Tibial artery (tissue), 4 donors: ENCODE measurements around the gene VPS13C.

Experiments used
- DNase-seq, 2 donors: peaks; one replicate each; pipeline ENCODE4 v3.0.0-alpha.2; 2019
- H3K27ac ChIP-seq, 2 donors: fragments of 200-600 bp; sonication (generic) in 1 of 2; 1 replicate in 1 of 2; 2 replicates in 1 of 2; pipeline ENCODE4 v1.5.1; 2018 to 2019; ENCODE audit warnings: mild to moderate bottlenecking in 1 of 2
- H3K27me3 ChIP-seq, 2 donors: fragments of 200-600 bp; sonication (generic) in 1 of 2; one replicate each; pipeline versions ENCODE4 v1.5.1 to v1.6.0; 2016 to 2019
- H3K36me3 ChIP-seq, 3 donors: fragments of 200-600 bp; sonication (generic) in 2 of 3; one replicate each; pipeline ENCODE4 v1.5.1; 2016 to 2019; ENCODE audit warnings: mild to moderate bottlenecking in 2 of 3
- H3K4me1 ChIP-seq, 4 donors: fragments of 200-600 bp; sonication (generic) in 2 of 4; 1 replicate in 3 of 4; 2 replicates in 1 of 4; pipeline ENCODE4 v1.5.1; 2016 to 2019
- H3K4me3 ChIP-seq, 2 donors: fragments of 200-600 bp; sonication (generic) in 1 of 2; 1 replicate in 1 of 2; 2 replicates in 1 of 2; pipeline ENCODE4 v1.5.1; 2018 to 2019; ENCODE audit warnings: mild to moderate bottlenecking in 2 of 2
- H3K9me3 ChIP-seq, 3 donors: fragments of 200-600 bp; sonication (generic) in 1 of 3; one replicate each; pipeline ENCODE4 v1.5.1; 2016 to 2019
- CTCF ChIP-seq, 2 experiments: fragments of 200-600 bp in 1 of 2; fragments of 450-650 bp in 1 of 2; IDR thresholded peaks; one replicate each; pipeline ENCODE4 v1.5.1; 2017 to 2019; ENCODE audit warnings: antibody characterized with exemption in 2 of 2, mild to moderate bottlenecking in 1 of 2, moderate library complexity in 1 of 2
- intact Hi-C: fragments of 100-400 bp; cut with DNase I; formaldehyde crosslinking; loops from one replicate; pipeline ENCODE4 v1.15.0; 2023; ENCODE audit warnings: low total_unique reads

VPS13C gene

GRCh38 chr15:61853195-61853594, 207.1 kb downstream of the VPS13C start:
- intact Hi-C loops = no loop called here
- Histone ChIP-seq H3K27ac (no peak overlapping the region), H3K4me1 (no peaks in the 10 kb centered on the region), H3K4me3 (no peak overlapping the region), H3K27me3 (no peaks in the 10 kb centered on the region), H3K9me3 (no peaks in the 10 kb centered on the region), H3K36me3 (peaks cover 19 to 31% (median 25%) of the 10 kb centered on the region in 3 donors)
- no peak for TF ChIP-seq CTCF (IDR thresholded peaks at IDR 0.05)
- no peak for DNase-seq

GRCh38 chr15:61851955-61852354, 208.3 kb downstream of the VPS13C start:
- no peak for TF ChIP-seq CTCF (IDR thresholded peaks at IDR 0.05)
- H3K9me3 ChIP-seq = no peaks in the 10 kb centered on the region
- H3K36me3 ChIP-seq = peaks cover 15 to 31% (median 19%) of the 10 kb centered on the region in 3 donors

DNA sequence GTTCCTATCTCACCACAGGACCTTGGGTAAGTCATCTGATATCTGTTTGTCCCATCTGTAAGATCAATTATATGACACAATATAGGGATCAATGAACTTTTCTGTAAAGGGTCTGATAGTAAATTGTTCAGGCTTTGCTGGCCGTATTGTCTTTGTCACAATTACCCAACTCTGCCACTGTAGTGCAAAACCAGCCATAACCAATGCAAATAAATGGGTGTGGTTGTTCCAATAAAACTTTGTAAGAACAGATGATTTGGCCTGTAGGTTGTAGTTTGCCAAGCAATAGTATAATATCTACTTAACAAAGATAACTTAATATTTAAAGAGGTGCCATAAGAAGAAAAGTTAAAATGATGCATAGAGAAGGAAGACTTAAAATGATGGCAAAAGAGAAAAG, 210.8 kb downstream of the VPS13C start:
- no peak for DNase-seq
- no peaks in the 10 kb centered on the region for H3K4me1 ChIP-seq
- intact Hi-C loops = no loop called here
- TF ChIP-seq CTCF (IDR thresholded peaks at IDR 0.05) = no peak
- H3K9me3 ChIP-seq = no peaks in the 10 kb centered on the region
- H3K27me3 ChIP-seq = no peaks in the 10 kb centered on the region
- H3K36me3 ChIP-seq = peaks cover 12 to 28% (median 14%) of the 10 kb centered on the region in 3 donors
- H3K27ac ChIP-seq = no peak overlapping the region
- no peak overlapping the region for H3K4me3 ChIP-seq

More at GRCh38 chr15:61851955-61852354, 208.3 kb downstream of the VPS13C start:
- DNase-seq = no peak
- Histone ChIP-seq H3K27ac (no peak overlapping the region), H3K4me3 (no peak overlapping the region), H3K27me3 (no peaks in the 10 kb centered on the region), H3K4me1 (no peaks in the 10 kb centered on the region)
- intact Hi-C loops = no loop called here

- DNase-seq = no peak
- Histone ChIP-seq H3K27ac (no peak overlapping the region), H3K4me3 (no peak overlapping the region), H3K9me3 (no peaks in the 10 kb centered on the region), H3K36me3 (no peaks in the 10 kb centered on the region), H3K27me3 (no peaks in the 10 kb centered on the region), H3K4me1 (no peaks in the 10 kb centered on the region)
- no peak for TF ChIP-seq CTCF (IDR thresholded peaks at IDR 0.05)
- intact Hi-C loops = no loop called here
Measured at GRCh38 chr15:61841466-61841865, 218.8 kb downstream of the VPS13C start.

GRCh38 chr15:61840090-61840489, 220.2 kb downstream of the VPS13C start:
- Histone ChIP-seq H3K4me1 (peaks cover 0 to 8% (median 2%) of the 10 kb centered on the region in 4 donors), H3K36me3 (no peaks in the 10 kb centered on the region), H3K9me3 (no peaks in the 10 kb centered on the region), H3K27me3 (no peaks in the 10 kb centered on the region), H3K4me3 (no peak overlapping the region), H3K27ac (no peak overlapping the region)
- no peak for TF ChIP-seq CTCF (IDR thresholded peaks at IDR 0.05)
- intact Hi-C loops = no loop called here
- DNase-seq = no peak

GRCh38 chr15:61839546-61839945, 220.7 kb downstream of the VPS13C start:
- H3K27me3 ChIP-seq = no peaks in the 10 kb centered on the region
- DNase-seq = no peak
- TF ChIP-seq CTCF (IDR thresholded peaks at IDR 0.05) = no peak
- no peaks in the 10 kb centered on the region for H3K9me3 ChIP-seq
- H3K4me1 ChIP-seq = peaks cover 0 to 12% (median 4%) of the 10 kb centered on the region in 4 donors
- H3K27ac ChIP-seq = no peak overlapping the region
- no peak overlapping the region for H3K4me3 ChIP-seq
- intact Hi-C loops = loop anchor here (5.0 kb wide), 1 partner anchor 1257 kb away; no protein-coding TSS in a partner anchor
- no peaks in the 10 kb centered on the region for H3K36me3 ChIP-seq
